Testis (tissue), 3 donors: ENCODE results near the gene ALCAM. TPM values are rescaled to one million over a fixed set of nuclear protein-coding genes. Genes with fewer than 3 reads are reported as not detected.

ENCODE experiments used
- DNase-seq: peaks from one replicate; pipeline ENCODE4 v3.0.0-alpha.2; 2019
- H3K27ac ChIP-seq, 2 donors: fragments of 200-600 bp; sonication (generic); one replicate each; pipeline ENCODE4 v1.5.1; 2019
- H3K27me3 ChIP-seq: fragments of 200-600 bp; sonication (generic); one replicate; pipeline ENCODE4 v1.5.1; 2019
- H3K36me3 ChIP-seq: fragments of 200-600 bp; sonication (generic); one replicate; pipeline ENCODE4 v1.5.1; 2017; ENCODE audit warnings: low read depth; ENCODE audit errors: missing control alignments
- H3K4me1 ChIP-seq: fragments of 200-600 bp; sonication (generic); one replicate; pipeline ENCODE4 v1.5.1; 2019
- H3K4me3 ChIP-seq, 2 donors: fragments of 200-600 bp; sonication (generic); one replicate each; pipeline ENCODE4 v1.5.1; 2017 to 2019
- H3K9me3 ChIP-seq: fragments of 200-600 bp; sonication (generic); one replicate; pipeline ENCODE4 v1.5.1; 2017
- POLR2A ChIP-seq: fragments of 450-650 bp; IDR thresholded peaks from one replicate; pipeline ENCODE4 v1.6.1; 2017; ENCODE audit warnings: antibody characterized with exemption, mild to moderate bottlenecking, moderate library complexity
- WGBS, 2 donors: methylation state at CpG; one replicate each; pipeline ENCODE4 v1.1.5; 2018; 5-methylcytosine and 5-hydroxymethylcytosine counted together
- intact Hi-C: fragments of 100-400 bp; cut with DNase I; formaldehyde crosslinking; loops from one replicate; pipeline ENCODE4 v1.15.1; 2023; ENCODE audit warnings: low total_unique reads
- polyA plus RNA-seq: library from polyadenylated mRNA; stranded (reverse); fragments of 350-450 nt; fragmentation: Illumina TruSeq; extraction: RNeasy Lipid Tissue Mini Kit (QIAGEN cat#74804); gene quantifications from one replicate; pipeline ENCODE4 v1.2.3, GENCODE V29; 2014; ENCODE audit warnings: low read depth, low replicate concordance; ENCODE audit not compliant: insufficient read depth
- total RNA-seq, 2 donors: library from RNA; depleted of rRNA; stranded (reverse); fragments of >200 nt; gene quantifications; one replicate each; pipeline ENCODE4 v1.2.3, GENCODE V29; 2016
- TF ChIP-seq, protein P1 (sequence below), 3 experiments: fragments of 450-650 bp in 2 of 3; fragments of 200-600 bp in 1 of 3; sonication (generic) in 1 of 3; IDR thresholded peaks; one replicate each; pipeline ENCODE4 v1.5.1; 2016 to 2019; ENCODE audit warnings: antibody characterized with exemption in 3 of 3, mild to moderate bottlenecking in 2 of 3, moderate library complexity in 1 of 3

The ALCAM gene
- total and polyA plus RNA-seq, 3 donors from 2014 or later, result 8.3 to 9.0 (median 8.7) TPM

- no peaks in the 10 kb centered on the region for H3K4me1 ChIP-seq
- intact Hi-C loops, result no loop called here
- H3K9me3 ChIP-seq, result no peaks in the 10 kb centered on the region
- H3K4me3 ChIP-seq, result no peak overlapping the region
- H3K27me3 ChIP-seq, result no peaks in the 10 kb centered on the region
- DNase-seq, result no peak
- H3K27ac ChIP-seq, result no peak overlapping the region
- WGBS, 2 donors, result 80 to 88% methylated on average over 3 of the region's 3 CpGs
- no peaks in the 10 kb centered on the region for H3K36me3 ChIP-seq
- TF ChIP-seq, protein P1, sequence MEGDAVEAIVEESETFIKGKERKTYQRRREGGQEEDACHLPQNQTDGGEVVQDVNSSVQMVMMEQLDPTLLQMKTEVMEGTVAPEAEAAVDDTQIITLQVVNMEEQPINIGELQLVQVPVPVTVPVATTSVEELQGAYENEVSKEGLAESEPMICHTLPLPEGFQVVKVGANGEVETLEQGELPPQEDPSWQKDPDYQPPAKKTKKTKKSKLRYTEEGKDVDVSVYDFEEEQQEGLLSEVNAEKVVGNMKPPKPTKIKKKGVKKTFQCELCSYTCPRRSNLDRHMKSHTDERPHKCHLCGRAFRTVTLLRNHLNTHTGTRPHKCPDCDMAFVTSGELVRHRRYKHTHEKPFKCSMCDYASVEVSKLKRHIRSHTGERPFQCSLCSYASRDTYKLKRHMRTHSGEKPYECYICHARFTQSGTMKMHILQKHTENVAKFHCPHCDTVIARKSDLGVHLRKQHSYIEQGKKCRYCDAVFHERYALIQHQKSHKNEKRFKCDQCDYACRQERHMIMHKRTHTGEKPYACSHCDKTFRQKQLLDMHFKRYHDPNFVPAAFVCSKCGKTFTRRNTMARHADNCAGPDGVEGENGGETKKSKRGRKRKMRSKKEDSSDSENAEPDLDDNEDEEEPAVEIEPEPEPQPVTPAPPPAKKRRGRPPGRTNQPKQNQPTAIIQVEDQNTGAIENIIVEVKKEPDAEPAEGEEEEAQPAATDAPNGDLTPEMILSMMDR (IDR thresholded peaks at IDR 0.05), result no peak
- TF ChIP-seq POLR2A, result no peak
Measured at GRCh38 chr3:105496343-105496742, 129.6 kb downstream of the ALCAM start.

DNA sequence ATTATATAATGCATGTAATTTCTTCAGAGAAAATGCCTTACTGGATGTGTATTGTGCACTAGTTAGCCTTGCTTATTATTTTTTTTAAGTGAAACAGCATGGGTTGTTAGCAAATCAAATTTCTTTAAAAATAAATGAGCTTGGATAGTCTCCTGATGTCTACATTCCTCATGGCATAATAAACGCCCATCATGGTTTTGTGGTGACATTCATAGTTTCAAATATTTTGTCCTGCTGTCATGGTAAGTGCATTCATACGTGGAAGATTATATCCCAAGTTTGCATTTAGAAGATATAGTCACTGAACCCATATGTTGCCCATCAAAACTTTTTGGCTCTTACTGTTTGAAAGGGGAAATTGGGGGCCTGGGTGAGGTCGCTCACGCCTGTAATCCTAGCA is 130.7 kb downstream of the ALCAM start:
- Histone ChIP-seq H3K4me3 (no peak overlapping the region), H3K27me3 (no peaks in the 10 kb centered on the region), H3K36me3 (no peaks in the 10 kb centered on the region), H3K9me3 (no peaks in the 10 kb centered on the region), H3K27ac (no peak overlapping the region), H3K4me1 (no peaks in the 10 kb centered on the region)
- 69 to 74% methylated on average over 4 of the region's 4 CpGs for WGBS, 2 donors
- no peak for TF ChIP-seq POLR2A
- TF ChIP-seq, protein P1 (IDR thresholded peaks at IDR 0.05), result no peak
- DNase-seq, result no peak
- intact Hi-C loops, result no loop called here

- DNase-seq, result no peak
Measured at GRCh38 chr3:105499961-105500360, 133.3 kb downstream of the ALCAM start.

DNA sequence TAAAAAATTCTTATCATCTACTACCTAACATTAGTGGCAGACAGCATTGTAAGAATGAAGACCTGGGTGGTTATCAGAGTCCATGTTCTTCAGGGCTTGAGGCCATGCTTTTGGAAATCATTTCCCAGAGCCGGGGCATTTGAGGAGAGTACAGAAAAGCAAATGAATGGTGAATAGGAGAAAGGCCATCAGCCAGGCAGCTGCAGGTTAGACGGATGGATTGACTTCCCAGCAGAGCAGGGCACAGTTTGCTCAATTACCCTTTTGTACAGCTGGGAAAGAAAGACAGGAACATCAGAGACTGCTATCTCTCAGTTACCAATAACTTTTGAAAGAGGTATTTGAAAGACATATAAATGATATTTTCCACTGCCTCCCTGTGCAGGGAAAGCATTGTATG is 135.6 kb downstream of the ALCAM start:
- WGBS, 2 donors, result 76 to 84% methylated on average over 2 of the region's 2 CpGs
- Histone ChIP-seq H3K4me1 (no peaks in the 10 kb centered on the region), H3K36me3 (no peaks in the 10 kb centered on the region), H3K9me3 (no peaks in the 10 kb centered on the region), H3K4me3 (no peak overlapping the region), H3K27me3 (no peaks in the 10 kb centered on the region), H3K27ac (no peak overlapping the region)
- intact Hi-C loops, result no loop called here
- no peak for DNase-seq
- no peak for TF ChIP-seq POLR2A
- TF ChIP-seq, protein P1 (IDR thresholded peaks at IDR 0.05), result no peak

More at GRCh38 chr3:105499961-105500360, 133.3 kb downstream of the ALCAM start:
- no peak overlapping the region for H3K4me3 ChIP-seq
- H3K27ac ChIP-seq, result no peak overlapping the region
- H3K36me3 ChIP-seq, result no peaks in the 10 kb centered on the region
- H3K4me1 ChIP-seq, result no peaks in the 10 kb centered on the region
- H3K27me3 ChIP-seq, result no peaks in the 10 kb centered on the region
- H3K9me3 ChIP-seq, result no peaks in the 10 kb centered on the region
- WGBS, 2 donors, result 0% methylated on average over 1 of the region's 1 CpG
- intact Hi-C loops, result no loop called here
- TF ChIP-seq, protein P1 (IDR thresholded peaks at IDR 0.05), result no peak

DNA sequence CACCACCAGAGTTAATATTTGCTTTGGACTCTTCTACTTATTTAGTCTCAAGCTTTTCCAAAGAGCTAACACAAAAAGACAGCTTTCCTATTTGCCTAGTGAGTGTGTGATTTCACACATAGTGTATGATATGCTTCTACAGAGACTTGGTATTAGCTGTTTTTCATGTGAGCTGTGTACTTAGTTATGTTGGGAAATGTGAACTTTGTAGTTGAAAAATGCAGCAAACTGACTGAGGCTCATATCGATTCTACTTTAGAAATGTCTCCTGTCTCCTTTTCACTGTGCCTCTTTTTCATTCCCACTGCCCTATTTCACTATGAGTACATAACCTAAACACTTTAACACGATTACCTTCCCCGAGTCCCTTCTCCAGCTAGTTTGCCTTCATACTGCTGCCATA is 136.5 kb downstream of the ALCAM start:
- DNase-seq, result no peak
- Histone ChIP-seq H3K4me3 (no peak overlapping the region), H3K36me3 (no peaks in the 10 kb centered on the region), H3K4me1 (no peaks in the 10 kb centered on the region), H3K9me3 (no peaks in the 10 kb centered on the region), H3K27ac (no peak overlapping the region), H3K27me3 (no peaks in the 10 kb centered on the region)
- intact Hi-C loops, result no loop called here
- TF ChIP-seq, protein P1 (IDR thresholded peaks at IDR 0.05), result no peak
- WGBS, 2 donors, result 79 to 85% methylated on average over 3 of the region's 3 CpGs
